Erythroblast (primary cell): ENCODE data around the gene DRICH1.

Experiments used
- GATA1 ChIP-seq: IDR thresholded peaks from 2 replicates; pipeline ENCODE4 v1.6.1; 2011; ENCODE audit warnings: low read depth, mild to moderate bottlenecking, control low read depth, low read length, moderate library complexity
- POLR2A ChIP-seq: IDR thresholded peaks from 2 replicates; pipeline ENCODE4 v1.6.1; 2011; ENCODE audit warnings: mild to moderate bottlenecking, low read length

- TF ChIP-seq POLR2A (no peak), GATA1 (no peak)
These were observed 6.5 kb upstream of the DRICH1 start for GRCh38 chr22:23638611-23639010.
